ENCODE measurements around the gene RASA3. TPM values are rescaled to one million over a fixed set of nuclear protein-coding genes. Genes with fewer than 3 reads are reported as not detected.

Gene RASA3
- total RNA-seq, 1 donor: 36.1 TPM

GRCh38 chr13:114010401-114011101 is 121.9 kb downstream of the RASA3 start:
- H3K4me3 ChIP-seq (ENCODE audit: low read depth, low read length): no peak overlapping the region
- TF ChIP-seq, protein P1, sequence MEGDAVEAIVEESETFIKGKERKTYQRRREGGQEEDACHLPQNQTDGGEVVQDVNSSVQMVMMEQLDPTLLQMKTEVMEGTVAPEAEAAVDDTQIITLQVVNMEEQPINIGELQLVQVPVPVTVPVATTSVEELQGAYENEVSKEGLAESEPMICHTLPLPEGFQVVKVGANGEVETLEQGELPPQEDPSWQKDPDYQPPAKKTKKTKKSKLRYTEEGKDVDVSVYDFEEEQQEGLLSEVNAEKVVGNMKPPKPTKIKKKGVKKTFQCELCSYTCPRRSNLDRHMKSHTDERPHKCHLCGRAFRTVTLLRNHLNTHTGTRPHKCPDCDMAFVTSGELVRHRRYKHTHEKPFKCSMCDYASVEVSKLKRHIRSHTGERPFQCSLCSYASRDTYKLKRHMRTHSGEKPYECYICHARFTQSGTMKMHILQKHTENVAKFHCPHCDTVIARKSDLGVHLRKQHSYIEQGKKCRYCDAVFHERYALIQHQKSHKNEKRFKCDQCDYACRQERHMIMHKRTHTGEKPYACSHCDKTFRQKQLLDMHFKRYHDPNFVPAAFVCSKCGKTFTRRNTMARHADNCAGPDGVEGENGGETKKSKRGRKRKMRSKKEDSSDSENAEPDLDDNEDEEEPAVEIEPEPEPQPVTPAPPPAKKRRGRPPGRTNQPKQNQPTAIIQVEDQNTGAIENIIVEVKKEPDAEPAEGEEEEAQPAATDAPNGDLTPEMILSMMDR (IDR thresholded peaks at IDR 0.05; ENCODE audit: insufficient read depth, low read length): no peak
- DNase-seq (ENCODE audit: low read depth): no peak

DNA sequence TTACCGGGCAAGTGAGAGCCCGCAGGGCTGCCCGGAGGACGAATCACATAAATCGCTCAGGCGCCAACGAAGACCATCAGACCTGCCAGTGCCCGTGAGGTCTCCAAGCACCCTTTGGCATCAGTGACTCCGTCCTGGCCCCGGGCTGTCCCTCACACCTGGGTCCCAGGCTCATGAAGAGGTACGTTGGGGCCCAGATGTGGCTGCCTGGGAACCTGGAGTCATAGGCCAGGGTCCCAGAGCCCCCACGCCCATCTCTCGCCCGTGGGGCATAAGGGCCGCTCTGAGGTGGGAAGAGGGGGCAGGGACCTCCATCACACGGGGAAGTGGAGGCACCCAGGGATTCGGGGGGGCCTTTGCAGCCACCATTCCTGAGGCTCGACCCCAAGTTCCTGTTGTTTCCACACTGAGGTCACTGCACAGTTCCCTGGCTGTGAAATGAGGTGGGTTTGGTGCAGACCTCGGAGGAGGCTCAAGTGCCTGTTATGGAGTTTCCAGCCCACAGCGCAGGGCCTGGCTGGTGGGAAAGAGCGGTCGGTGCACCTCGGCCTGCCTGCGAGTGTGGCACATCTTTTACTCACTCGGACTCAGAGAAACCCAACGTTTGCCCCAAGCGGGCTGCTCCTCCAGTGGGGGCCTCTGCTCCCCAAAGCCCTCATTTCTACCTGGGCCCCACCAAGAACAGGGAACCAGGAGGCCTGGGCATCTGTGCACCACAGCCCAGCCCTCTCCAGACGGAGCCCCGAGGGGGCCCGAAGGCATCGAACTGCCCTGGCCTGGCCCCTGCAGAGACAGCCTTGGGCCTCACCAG is 122.6 kb downstream of the RASA3 start:
- no peak overlapping the region for H3K4me3 ChIP-seq (ENCODE audit: low read depth, low read length)
- DNase-seq (ENCODE audit: low read depth): no peak
- TF ChIP-seq, protein P1 (IDR thresholded peaks at IDR 0.05; ENCODE audit: insufficient read depth, low read length): no peak

- TF ChIP-seq, protein P1 (IDR thresholded peaks at IDR 0.05; ENCODE audit: insufficient read depth, low read length): no peak
- H3K4me3 ChIP-seq (ENCODE audit: low read depth, low read length): no peak overlapping the region
- DNase-seq (ENCODE audit: low read depth): no peak
These were observed 123.3 kb downstream of the RASA3 start for GRCh38 chr13:114008964-114009589.

- TF ChIP-seq, protein P1 (IDR thresholded peaks at IDR 0.05; ENCODE audit: insufficient read depth, low read length): no peak
- no peak overlapping the region for H3K4me3 ChIP-seq (ENCODE audit: low read depth, low read length)
- DNase-seq (ENCODE audit: low read depth): no peak
These were observed 124.9 kb downstream of the RASA3 start for GRCh38 chr13:114007566-114007965.

- H3K4me3 ChIP-seq (ENCODE audit: low read depth, low read length): no peak overlapping the region
- TF ChIP-seq, protein P1 (IDR thresholded peaks at IDR 0.05; ENCODE audit: insufficient read depth, low read length): no peak
- no peak for DNase-seq (ENCODE audit: low read depth)
These were observed 127.2 kb downstream of the RASA3 start for GRCh38 chr13:114005206-114005724.

GRCh38 chr13:114004420-114005205 is 127.8 kb downstream of the RASA3 start:
- DNase-seq (ENCODE audit: low read depth): peak; percentile 85
- H3K4me3 ChIP-seq (ENCODE audit: low read depth, low read length): no peak overlapping the region
- TF ChIP-seq, protein P1 (IDR thresholded peaks at IDR 0.05; ENCODE audit: insufficient read depth, low read length): no peak

Measured in fibroblast of the aortic adventitia (primary cell).